A549 (cell line): ENCODE results near the gene NFIA. TPM values are rescaled to one million over a fixed set of nuclear protein-coding genes. Genes with fewer than 3 reads are reported as not detected.

Experiments
- ATAC-seq, 2 experiments: fragments of 200-7000 bp in 1 of 2; fragments of >200 bp in 1 of 2; cut with Nextera tagmentation in 1 of 2; cut with Tn5 transposase in 1 of 2; 3 replicates each; pipeline versions ENCODE4 v1.8.0 to v1.9.1; 2018 to 2020; ENCODE audit warnings: mild to moderate bottlenecking in 1 of 2, moderate library complexity in 1 of 2
- CTCF ChIA-PET: fragments of 300-600 bp; sonication (Branson Sonifier 250); formaldehyde crosslinking; extraction: SDS; loops from one replicate; lab custom pipeline; 2021; ENCODE audit warnings: antibody characterized with exemption, inconsistent platforms; lab: Yijun Ruan, JAX
- POLR2A ChIA-PET: fragments of 350-600 bp; formaldehyde crosslinking; extraction: SDS; loops from one replicate; lab custom pipeline; 2021; ENCODE audit warnings: antibody characterized with exemption, inconsistent platforms; lab: Yijun Ruan, JAX
- DNase-seq, 2 experiments: peaks; one replicate each; pipeline versions ENCODE4 v3.0.0 to v3.0.0-alpha.2; 2011 to 2016; ENCODE audit warnings: low read depth in 1 of 2, low spot score in 1 of 2
- FAIRE-seq: peaks from 2 replicates; lab custom pipeline; 2011; peaks lifted over from hg19 to GRCh38; lab: Jason Lieb, UNC
- H3K27ac ChIP-seq, 2 experiments: fragments of >200 bp; sonication (Bioruptor Twin); formaldehyde crosslinking; 3 replicates each; pipeline ENCODE4 v1.5.1; 2016 to 2017
- H3K4me1 ChIP-seq: fragments of >200 bp; sonication (Bioruptor Twin); formaldehyde crosslinking; 3 replicates; pipeline ENCODE4 v1.6.1; 2016
- H3K4me2 ChIP-seq: fragments of >200 bp; sonication (Bioruptor Twin); formaldehyde crosslinking; 3 replicates; pipeline ENCODE4 v1.6.1; 2016
- H3K4me3 ChIP-seq: fragments of >200 bp; sonication (Bioruptor Twin); formaldehyde crosslinking; 3 replicates; pipeline ENCODE4 v1.5.1; 2016
- H3K9me3 ChIP-seq: fragments of >200 bp; sonication (Bioruptor Twin); formaldehyde crosslinking; 3 replicates; pipeline ENCODE4 v1.6.1; 2016
- BHLHE40 ChIP-seq: IDR thresholded peaks from 2 replicates; pipeline ENCODE4 v1.6.1; 2012; ENCODE audit warnings: low read depth, low read length, inconsistent platforms
- CEBPB ChIP-seq, 2 experiments: fragments of >200 bp in 1 of 2; sonication (Bioruptor Twin) in 1 of 2; formaldehyde crosslinking in 1 of 2; IDR thresholded peaks; 2 replicates each; pipeline ENCODE4 v1.6.1; 2012 to 2016
- CHD2 ChIP-seq: fragments of 150-350 bp; IDR thresholded peaks from 2 replicates; pipeline ENCODE4 v1.6.1; 2014; ENCODE audit warnings: low read length; ENCODE audit not compliant: partially characterized antibody
- ESRRA ChIP-seq: fragments of 150-350 bp; IDR thresholded peaks from 2 replicates; pipeline ENCODE4 v1.6.1; 2014; ENCODE audit warnings: mild to moderate bottlenecking, low read length, borderline replicate concordance
- FOSB ChIP-seq: fragments of 250-450 bp; sonication (Bioruptor Pico); IDR thresholded peaks from 2 replicates; pipeline ENCODE4 v1.5.0; 2020; ENCODE audit warnings: mild to moderate bottlenecking, moderate library complexity
- FOXS1 ChIP-seq: fragments of 250-450 bp; sonication (Bioruptor Pico); IDR thresholded peaks from 2 replicates; pipeline ENCODE4 v1.5.0; 2020; ENCODE audit warnings: mild to moderate bottlenecking, moderate library complexity
- GATA3 ChIP-seq: IDR thresholded peaks from 2 replicates; pipeline ENCODE4 v1.6.1; 2012; ENCODE audit warnings: borderline replicate concordance
- HDAC2 ChIP-seq: fragments of 200-600 bp; sonication (generic); IDR thresholded peaks from 2 replicates; pipeline ENCODE4 v1.6.1; 2016
- HOXA7 ChIP-seq: fragments of 250-450 bp; sonication (Bioruptor Pico); IDR thresholded peaks from 2 replicates; pipeline ENCODE4 v1.5.0; 2020; ENCODE audit warnings: mild to moderate bottlenecking, moderate library complexity
- HOXB13 ChIP-seq: fragments of 250-450 bp; sonication (Bioruptor Pico); IDR thresholded peaks from 2 replicates; pipeline ENCODE4 v1.5.0; 2020; ENCODE audit warnings: low read depth, mild to moderate bottlenecking, moderate library complexity
- HOXB5 ChIP-seq: fragments of 250-450 bp; sonication (Bioruptor Pico); IDR thresholded peaks from 2 replicates; pipeline ENCODE4 v1.5.0; 2020; ENCODE audit warnings: mild to moderate bottlenecking, moderate library complexity
- KDM1A ChIP-seq: fragments of 200-600 bp; sonication (generic); IDR thresholded peaks from 2 replicates; pipeline ENCODE4 v1.6.1; 2016; ENCODE audit warnings: low read depth, mild to moderate bottlenecking
- MAFK ChIP-seq: fragments of 450-650 bp; IDR thresholded peaks from 2 replicates; pipeline ENCODE4 v1.6.1; 2014; ENCODE audit not compliant: partially characterized antibody
- MAZ ChIP-seq: fragments of 150-350 bp; IDR thresholded peaks from 2 replicates; pipeline ENCODE4 v1.6.1; 2014; ENCODE audit warnings: antibody characterized with exemption, low read depth, low read length, borderline replicate concordance
- NFE2L2 ChIP-seq: fragments of 150-350 bp; conservative IDR thresholded peaks from 2 replicates; pipeline ENCODE4 v1.6.1; 2014; ENCODE audit warnings: low read length
- NPAS2 ChIP-seq: fragments of 250-450 bp; sonication (Bioruptor Pico); IDR thresholded peaks from 2 replicates; pipeline ENCODE4 v1.8.0; 2022; ENCODE audit warnings: mild to moderate bottlenecking, moderate library complexity, borderline replicate concordance
- POLR2A ChIP-seq: IDR thresholded peaks from 2 replicates; pipeline ENCODE4 v1.6.1; 2012; ENCODE audit warnings: mild to moderate bottlenecking, low read length
- POLR2AphosphoS2 ChIP-seq: conservative IDR thresholded peaks from 2 replicates; pipeline ENCODE4 v1.6.1; 2012; ENCODE audit warnings: low read length, improper control_type of control experiment, inconsistent platforms
- RAD21 ChIP-seq, 2 experiments: fragments of >200 bp in 1 of 2; sonication (Bioruptor Twin) in 1 of 2; formaldehyde crosslinking in 1 of 2; IDR thresholded peaks in 1 of 2; conservative IDR thresholded peaks in 1 of 2; 2 replicates in 1 of 2; 3 replicates in 1 of 2; pipeline ENCODE4 v1.6.1; 2012 to 2018; ENCODE audit warnings: inconsistent platforms in 1 of 2
- RCOR1 ChIP-seq: fragments of 150-350 bp; IDR thresholded peaks from 2 replicates; pipeline ENCODE4 v1.6.1; 2014; ENCODE audit warnings: antibody characterized with exemption, low read length, low read depth
- RNF2 ChIP-seq: fragments of 200-600 bp; sonication (generic); IDR thresholded peaks from 2 replicates; pipeline ENCODE4 v1.6.1; 2016; ENCODE audit warnings: low read depth, mild to moderate bottlenecking, antibody characterized with exemption, moderate library complexity, borderline replicate concordance
- SMC3 ChIP-seq: fragments of >200 bp; sonication (Bioruptor Twin); formaldehyde crosslinking; IDR thresholded peaks from 3 replicates; pipeline ENCODE4 v1.6.1; 2018; ENCODE audit warnings: inconsistent platforms
- SREBF2 ChIP-seq: fragments of 450-650 bp; IDR thresholded peaks from 2 replicates; pipeline ENCODE4 v1.6.1; 2014; ENCODE audit warnings: mild to moderate bottlenecking, moderate library complexity
- TFCP2L1 ChIP-seq: fragments of 250-450 bp; sonication (Bioruptor Pico); IDR thresholded peaks from 2 replicates; pipeline ENCODE4 v1.5.0; 2021; ENCODE audit warnings: mild to moderate bottlenecking
- TP53 ChIP-seq: fragments of 250-450 bp; sonication (Bioruptor Pico); IDR thresholded peaks from 2 replicates; pipeline ENCODE4 v1.5.0; 2021; ENCODE audit warnings: mild to moderate bottlenecking, moderate library complexity
- ZC3H11A ChIP-seq: fragments of 450-650 bp; IDR thresholded peaks from 2 replicates; pipeline ENCODE4 v1.6.1; 2014; ENCODE audit warnings: antibody characterized with exemption, mild to moderate bottlenecking
- ZNF302 ChIP-seq: fragments of 250-450 bp; sonication (Bioruptor Pico); IDR thresholded peaks from 2 replicates; pipeline ENCODE4 v1.9.0; 2021; ENCODE audit warnings: inconsistent platforms, mild to moderate bottlenecking, moderate library complexity
- WGBS: methylation state at CpG from one replicate; pipeline ENCODE4 v1.1.6; 2017; ENCODE audit errors: missing lambda C conversion rate; 5-methylcytosine and 5-hydroxymethylcytosine counted together
- polyA plus RNA-seq, 4 experiments: library from polyadenylated mRNA; depleted of rRNA in 3 of 4; stranded (reverse); fragments of >200 nt; fragmentation: RNase III in 1 of 4; extraction: RNeasy Plus Mini Kit Qiagen cat#74134 plus additional on column Dnase treatment in 1 of 4; gene quantifications; 2 replicates in 3 of 4; 3 replicates in 1 of 4; pipeline ENCODE4 v1.2.3, GENCODE V29; 2011 to 2017
- TF ChIP-seq, protein P1 (sequence below): IDR thresholded peaks from 2 replicates; pipeline ENCODE4 v1.6.1; 2012
- TF ChIP-seq, protein P2 (sequence below): IDR thresholded peaks from 2 replicates; pipeline ENCODE4 v1.6.1; 2012; ENCODE audit warnings: low read depth, borderline replicate concordance

Gene NFIA
- polyA plus RNA-seq, 2 of the 4 experiments (the other 2 are of a cell fraction): 6.5 to 25.8 TPM

DNA sequence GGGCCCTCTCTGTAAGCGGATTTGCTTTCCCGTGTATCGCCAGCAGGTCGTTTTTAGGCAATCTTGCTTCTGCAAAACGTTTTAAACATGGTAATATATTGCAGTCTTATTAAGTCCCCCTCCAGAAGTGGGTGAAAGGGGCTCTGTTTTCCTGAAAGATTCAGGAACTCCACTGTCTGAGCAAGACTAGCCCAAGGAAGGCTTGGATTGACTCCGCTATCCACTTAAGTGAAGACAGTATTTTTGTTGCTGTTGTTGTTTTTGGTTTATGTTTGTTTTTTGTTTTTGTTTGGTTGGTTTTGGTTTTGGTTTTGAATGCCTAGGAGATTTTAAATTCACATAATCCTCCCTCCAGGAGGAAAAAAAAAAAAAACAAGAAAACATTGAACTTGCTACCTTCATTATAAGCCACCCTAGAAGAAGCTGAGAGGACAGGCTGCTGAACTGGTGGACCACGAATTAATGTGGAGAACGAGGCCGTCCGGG, 29.1 kb upstream of the NFIA start:
- ATAC-seq (no peak), DNase-seq (no peak), FAIRE-seq (no peak)
- Histone ChIP-seq H3K4me2 (peak overlapping the region; percentile 88), H3K4me1 (peaks cover 36% of the 10 kb centered on the region), H3K9me3 (no peaks in the 10 kb centered on the region), H3K4me3 (peak overlapping the region; percentile 44; the same call in 2 of the 3 replicates), H3K27ac (peak overlapping the region; percentile 67 to 75; a peak in 5 of 6 replicates)
- CTCF ChIA-PET: interaction anchor here (2.0 kb wide), 1 partner anchor 11 kb away, joined by 10 read pairs; no protein-coding TSS in a partner anchor
- POLR2A ChIA-PET: interaction anchor here (0.6 to 0.7 kb wide), 2 partner anchors 104 to 199 kb away, joined by 3 to 4 read pairs; no protein-coding TSS in a partner anchor
- 61% methylated on average over 10 of the region's 10 CpGs for WGBS
- TF ChIP-seq, protein P1, sequence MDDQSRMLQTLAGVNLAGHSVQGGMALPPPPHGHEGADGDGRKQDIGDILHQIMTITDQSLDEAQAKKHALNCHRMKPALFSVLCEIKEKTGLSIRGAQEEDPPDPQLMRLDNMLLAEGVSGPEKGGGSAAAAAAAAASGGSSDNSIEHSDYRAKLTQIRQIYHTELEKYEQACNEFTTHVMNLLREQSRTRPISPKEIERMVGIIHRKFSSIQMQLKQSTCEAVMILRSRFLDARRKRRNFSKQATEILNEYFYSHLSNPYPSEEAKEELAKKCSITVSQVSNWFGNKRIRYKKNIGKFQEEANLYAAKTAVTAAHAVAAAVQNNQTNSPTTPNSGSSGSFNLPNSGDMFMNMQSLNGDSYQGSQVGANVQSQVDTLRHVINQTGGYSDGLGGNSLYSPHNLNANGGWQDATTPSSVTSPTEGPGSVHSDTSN: no peak

DNA sequence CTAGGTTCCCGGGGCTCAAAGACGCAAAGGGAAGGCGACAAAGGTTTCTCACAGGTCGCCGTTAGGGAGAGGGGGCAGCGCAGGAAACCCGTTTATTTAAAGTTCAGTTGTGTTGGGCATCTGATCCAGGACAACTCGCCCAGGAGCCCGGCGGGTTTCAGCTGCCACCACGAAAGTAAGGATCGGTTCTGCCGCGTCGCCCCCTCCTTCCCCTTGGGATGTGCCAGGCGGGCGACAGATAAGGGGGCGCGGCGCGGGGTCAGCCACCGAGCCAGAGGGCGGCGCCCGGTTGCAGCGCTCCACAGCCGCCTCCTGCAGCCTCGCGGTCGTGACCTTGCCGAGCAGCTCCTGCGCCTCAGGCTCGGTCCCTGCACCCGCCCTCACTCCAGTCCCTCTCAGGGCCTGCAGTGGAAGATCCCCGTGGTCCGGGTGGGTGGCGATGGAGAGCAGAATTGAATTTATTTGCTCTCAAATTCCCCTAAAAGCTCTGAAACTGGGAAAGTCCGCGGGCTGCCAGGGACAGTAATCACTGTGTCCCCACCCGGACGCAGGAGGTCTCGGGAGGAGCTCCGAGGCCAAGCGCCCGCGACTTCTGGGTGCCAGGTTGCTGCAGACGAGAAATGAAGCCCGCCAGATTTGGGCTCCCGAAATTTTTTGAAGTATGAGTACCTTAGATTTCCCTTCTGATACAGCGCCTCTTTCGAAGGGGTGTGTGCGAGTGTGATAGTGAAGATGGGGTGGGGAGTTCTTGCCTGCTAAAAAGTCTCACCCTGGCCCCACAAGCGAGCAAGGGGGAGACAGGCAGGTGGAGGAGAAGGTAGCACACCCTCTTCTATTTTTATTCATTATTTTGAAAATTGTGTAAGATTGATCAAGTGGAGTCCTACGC, 28.4 kb upstream of the NFIA start:
- WGBS: 34% methylated on average over 27 of the region's 54 CpGs
- ChIA-PET POLR2A (interaction anchor here (0.6 to 0.7 kb wide), 2 partner anchors 103 to 200 kb away, joined by 3 to 4 read pairs; no protein-coding TSS in a partner anchor), CTCF (interaction anchor here (1.1 to 2.0 kb wide), 2 partner anchors 11 to 25 kb away, joined by 5 to 10 read pairs; no protein-coding TSS in a partner anchor)
- Histone ChIP-seq H3K27ac (peak overlapping the region; percentile 67 to 75; a peak in 5 of 6 replicates), H3K4me3 (peak overlapping the region; percentile 44), H3K4me2 (peak overlapping the region; percentile 88), H3K9me3 (no peaks in the 10 kb centered on the region), H3K4me1 (peaks cover 42% of the 10 kb centered on the region)
- FAIRE-seq: no peak
- TF ChIP-seq GATA3 (no peak), KDM1A (no peak), ZC3H11A (no peak), RAD21 (conservative IDR thresholded peaks at IDR 0.05 in 1 of 2, IDR thresholded peaks at IDR 0.05 in 1 of 2) (0 out of 5 replicates have a peak, but pooled peaks of 1 of the 2 experiments have one; percentile 22), TFCP2L1 (no peak), POLR2A (no peak)
- peak in 1 of 2 experiments; percentile 14; a peak in 3 of 6 replicates for ATAC-seq
- DNase-seq: no peak

DNA sequence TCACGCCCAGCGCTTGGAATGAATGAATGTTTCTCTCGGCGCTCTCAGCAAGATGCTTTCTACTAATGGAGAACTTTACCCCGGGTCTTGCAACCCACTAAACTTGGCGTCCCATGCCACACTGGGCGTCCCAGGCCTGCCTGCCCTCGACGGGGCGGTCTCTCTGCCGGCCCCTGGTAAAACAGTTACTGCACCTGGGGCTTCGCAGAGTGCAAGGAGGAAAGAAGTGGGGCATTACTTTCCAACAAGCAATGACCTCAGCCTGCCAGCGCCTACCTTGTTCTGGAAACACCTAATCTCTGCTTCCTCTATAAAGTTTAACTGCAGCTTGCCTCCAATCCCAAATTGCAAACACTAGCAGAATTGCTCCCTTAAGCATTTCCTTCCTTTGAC, 27.8 kb upstream of the NFIA start:
- peak overlapping the region; percentile 67 to 75; a peak in 3 of 6 replicates for H3K27ac ChIP-seq
- H3K9me3 ChIP-seq: no peaks in the 10 kb centered on the region
- H3K4me2 ChIP-seq: peak overlapping the region; percentile 88
- TF ChIP-seq POLR2AphosphoS2 (no peak), TFCP2L1 (no peak), NFE2L2 (no peak), SREBF2 (no peak), HOXB13 (CRISPR knock-in tag) (no peak), SMC3 (no peak), CHD2 (no peak), RCOR1 (no peak), HOXB5 (no peak), BHLHE40 (no peak)
- DNase-seq: no peak
- FAIRE-seq: no peak
- CTCF ChIA-PET: interaction anchor here (1.1 to 2.0 kb wide), 2 partner anchors 12 to 25 kb away, joined by 5 to 10 read pairs; no protein-coding TSS in a partner anchor
- WGBS: 88% methylated on average over 13 of the region's 13 CpGs
- H3K4me3 ChIP-seq: peak overlapping the region; percentile 44; the same call in 1 of the 3 replicates
- ATAC-seq: no peak
- H3K4me1 ChIP-seq: peaks cover 40% of the 10 kb centered on the region
- POLR2A ChIA-PET: no interaction called here

DNA sequence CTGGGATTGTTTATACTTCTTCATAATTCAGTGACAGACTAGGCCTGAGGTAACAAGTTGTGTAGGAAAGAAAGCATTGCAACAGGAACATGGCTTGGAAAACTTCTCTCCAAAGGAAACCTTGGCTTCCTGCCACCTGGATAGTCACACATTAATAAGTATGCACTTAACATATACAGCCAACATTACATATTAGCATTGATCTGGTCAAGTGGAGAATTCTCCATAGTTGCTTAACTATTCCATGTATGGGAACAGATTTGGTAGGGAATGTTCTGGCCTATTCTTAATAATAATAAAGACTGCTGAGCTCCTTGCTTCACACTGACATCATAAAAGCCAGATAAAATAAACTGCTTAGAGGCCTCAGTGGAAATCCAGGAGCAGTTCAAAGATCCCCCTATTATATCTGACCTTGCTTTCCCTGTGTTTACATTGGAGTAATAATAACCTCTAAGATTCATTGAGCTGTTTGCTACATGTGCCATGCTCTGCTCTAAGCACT, 27.2 kb upstream of the NFIA start:
- H3K27ac ChIP-seq: peak overlapping the region in 1 of 2 experiments; percentile 75; a peak in 2 of 6 replicates
- ChIA-PET POLR2A (interaction anchor here (1.6 kb wide), 1 partner anchor 22 kb away, joined by 6 read pairs; no protein-coding TSS in a partner anchor), CTCF (interaction anchor here (1.4 to 1.7 kb wide), 2 partner anchors 12 to 398 kb away, joined by 6 to 7 read pairs; no protein-coding TSS in a partner anchor)
- ATAC-seq: no peak
- no peak for FAIRE-seq
- no peak for DNase-seq
- peak overlapping the region; percentile 34; the same call in 1 of the 3 replicates for H3K4me2 ChIP-seq
- no peaks in the 10 kb centered on the region for H3K9me3 ChIP-seq
- H3K4me3 ChIP-seq: no peak overlapping the region
- H3K4me1 ChIP-seq: peaks cover 38% of the 10 kb centered on the region
- TF ChIP-seq HDAC2 (no peak), HOXA7 (CRISPR knock-in tag) (no peak), NPAS2 (CRISPR knock-in tag) (no peak), HOXB5 (no peak), FOSB (CRISPR knock-in tag) (no peak), TP53 (no peak), FOXS1 (CRISPR knock-in tag) (no peak), RNF2 (no peak), CHD2 (no peak), ZNF302 (CRISPR knock-in tag) (no peak), MAFK (no peak), MAZ (no peak), ZC3H11A (no peak), ESRRA (no peak), CEBPB (IDR thresholded peaks at IDR 0.05) (no peak), NFE2L2 (no peak)
- TF ChIP-seq, protein P2, sequence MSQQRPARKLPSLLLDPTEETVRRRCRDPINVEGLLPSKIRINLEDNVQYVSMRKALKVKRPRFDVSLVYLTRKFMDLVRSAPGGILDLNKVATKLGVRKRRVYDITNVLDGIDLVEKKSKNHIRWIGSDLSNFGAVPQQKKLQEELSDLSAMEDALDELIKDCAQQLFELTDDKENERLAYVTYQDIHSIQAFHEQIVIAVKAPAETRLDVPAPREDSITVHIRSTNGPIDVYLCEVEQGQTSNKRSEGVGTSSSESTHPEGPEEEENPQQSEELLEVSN: no peak
